Measurements from ENCODE around the gene HSBP1L1.
"Not testable (repeated sequence)": the region's sequence is repeated elsewhere in the genome, so short reads cannot be mapped to it uniquely, and the experiment has no call there.

HSBP1L1 gene

DNA sequence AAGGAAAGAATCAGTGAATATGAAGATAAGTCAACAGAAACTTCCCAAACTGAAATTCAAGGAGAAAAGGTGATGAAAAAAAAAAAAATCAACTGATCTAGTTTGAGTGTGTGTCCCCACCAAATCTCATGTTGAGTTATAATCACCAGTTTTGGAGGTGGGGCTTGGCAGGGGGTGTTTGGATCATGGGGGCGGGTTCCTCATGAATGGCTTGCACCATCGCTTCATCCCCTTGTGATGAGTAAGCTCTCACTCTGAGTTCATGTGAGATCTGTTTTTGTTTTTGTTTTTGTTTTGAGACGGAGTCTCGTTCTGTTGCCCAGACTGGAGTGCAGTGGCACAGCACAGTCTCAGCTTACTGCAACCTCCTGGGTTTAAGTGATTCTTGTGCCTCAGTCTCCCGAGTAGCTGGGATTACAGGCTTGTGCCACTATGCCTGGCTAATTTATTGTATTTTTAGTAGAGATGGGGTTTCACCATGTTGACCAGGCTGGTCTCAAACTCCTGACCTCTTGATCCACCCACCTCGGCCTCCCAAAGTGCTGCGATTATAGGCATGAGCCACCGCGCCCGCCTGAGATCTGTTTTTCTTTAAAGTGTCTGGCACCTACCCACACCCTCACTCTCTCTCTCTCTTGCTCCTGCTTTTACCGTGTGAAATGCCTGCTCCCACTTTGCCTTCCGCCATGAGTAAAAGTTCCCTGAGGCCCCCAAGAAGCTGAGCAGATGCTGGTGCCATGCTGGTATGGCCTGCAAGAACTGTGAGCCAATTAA, 9.0 kb upstream of the HSBP1L1 start:
- peaks cover 10 to 14% of the 10 kb centered on the region in 2 donors for H3K4me1 Mint-ChIP-seq
- peaks cover 0 to 1% of the 10 kb centered on the region in 2 donors for H3K36me3 Mint-ChIP-seq
- H3K27me3 Mint-ChIP-seq: no peaks in the 10 kb centered on the region
- no peaks in the 10 kb centered on the region for H3K9me3 Mint-ChIP-seq
- no peak for DNase-seq
- H3K4me3 Mint-ChIP-seq: no peak overlapping the region
- no peak for ATAC-seq (replicated peaks)
- no peak overlapping the region for H3K27ac Mint-ChIP-seq

- no peaks in the 10 kb centered on the region for H3K36me3 Mint-ChIP-seq
- DNase-seq (no peak), ATAC-seq (replicated peaks) (no peak)
- H3K4me1 Mint-ChIP-seq: peaks cover 12 to 20% of the 10 kb centered on the region in 2 donors
- H3K4me3 Mint-ChIP-seq: no peak overlapping the region
- no peak overlapping the region for H3K27ac Mint-ChIP-seq
- H3K9me3 Mint-ChIP-seq: no peaks in the 10 kb centered on the region
- no peaks in the 10 kb centered on the region for H3K27me3 Mint-ChIP-seq
These were observed 8.2 kb upstream of the HSBP1L1 start for GRCh38 chr18:79956276-79956675.

DNA sequence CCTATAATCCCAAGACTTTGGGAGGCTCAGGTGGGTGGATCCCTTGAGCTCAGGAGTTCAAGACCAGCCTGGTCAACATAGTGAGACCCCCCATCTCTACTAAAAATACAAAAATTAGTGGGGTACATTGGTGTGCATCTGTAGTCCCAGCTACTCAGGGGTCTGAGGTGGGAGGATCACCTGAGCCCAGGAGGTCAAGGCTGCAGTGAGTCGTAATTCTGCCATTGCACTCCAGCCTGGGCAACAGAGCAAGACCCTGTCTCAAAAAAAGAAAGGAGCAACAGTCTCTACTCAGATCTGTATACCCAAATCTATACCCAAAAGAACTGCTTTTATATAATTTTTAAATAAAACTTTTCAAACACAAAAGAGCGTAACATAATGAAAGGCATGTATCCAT, 5.5 kb upstream of the HSBP1L1 start:
- H3K4me3 Mint-ChIP-seq: no peak overlapping the region
- no peak overlapping the region for H3K27ac Mint-ChIP-seq
- H3K27me3 Mint-ChIP-seq: peaks cover 4 to 7% of the 10 kb centered on the region in 2 donors
- DNase-seq (no peak), ATAC-seq (replicated peaks) (no peak)
- H3K9me3 Mint-ChIP-seq: no peaks in the 10 kb centered on the region
- H3K36me3 Mint-ChIP-seq: peaks cover 0 to 6% of the 10 kb centered on the region in 2 donors
- peaks cover 25 to 32% of the 10 kb centered on the region in 2 donors for H3K4me1 Mint-ChIP-seq

GRCh38 chr18:79960161-79960801, 4.2 kb upstream of the HSBP1L1 start:
- not testable (repeated sequence) for DNase-seq; H3K36me3 Mint-ChIP-seq; ATAC-seq (replicated peaks); H3K4me3 Mint-ChIP-seq; H3K27me3 Mint-ChIP-seq; H3K9me3 Mint-ChIP-seq
- Mint-ChIP-seq H3K27ac (peak overlapping the region; percentile 77), H3K4me1 (peaks cover 23 to 32% of the 10 kb centered on the region in 2 donors)

DNA sequence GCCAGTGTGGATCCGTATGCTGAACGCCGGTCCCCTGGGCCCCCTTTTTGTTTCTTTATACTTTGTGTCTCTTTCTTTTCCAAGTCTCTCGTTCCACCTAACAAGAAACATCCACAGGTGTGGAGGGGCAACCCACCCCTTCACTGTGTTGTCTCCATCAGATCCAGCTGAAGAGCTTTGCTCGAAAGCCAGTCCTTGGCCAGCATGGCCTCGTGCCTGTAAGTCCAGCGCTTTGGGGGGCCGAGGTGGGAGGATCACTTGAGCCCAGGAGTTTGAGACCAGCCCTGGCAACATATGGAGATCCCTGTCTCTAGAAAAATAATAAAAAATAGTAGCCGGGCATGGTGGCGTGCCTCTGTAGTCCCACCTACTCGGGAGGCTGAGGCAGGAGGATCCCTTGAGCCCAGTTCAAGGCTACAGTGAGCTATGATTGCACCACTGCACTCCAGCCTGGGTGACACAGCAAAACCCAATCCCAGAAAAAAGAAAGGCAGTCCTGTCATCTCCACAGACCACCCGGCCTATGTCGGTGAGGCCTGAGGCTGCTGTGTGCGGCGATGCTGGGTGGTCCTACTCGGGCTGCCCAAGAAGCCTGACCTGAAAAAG, 3.4 kb upstream of the HSBP1L1 start:
- no peak overlapping the region for H3K27ac Mint-ChIP-seq
- no peak overlapping the region for H3K4me3 Mint-ChIP-seq
- no peak for ATAC-seq (replicated peaks)
- H3K36me3 Mint-ChIP-seq: peaks cover 0 to 12% of the 10 kb centered on the region in 2 donors
- H3K27me3 Mint-ChIP-seq: peaks cover 4 to 7% of the 10 kb centered on the region in 2 donors
- peaks cover 27 to 38% of the 10 kb centered on the region in 2 donors for H3K4me1 Mint-ChIP-seq
- DNase-seq: no peak
- H3K9me3 Mint-ChIP-seq: no peaks in the 10 kb centered on the region

DNA sequence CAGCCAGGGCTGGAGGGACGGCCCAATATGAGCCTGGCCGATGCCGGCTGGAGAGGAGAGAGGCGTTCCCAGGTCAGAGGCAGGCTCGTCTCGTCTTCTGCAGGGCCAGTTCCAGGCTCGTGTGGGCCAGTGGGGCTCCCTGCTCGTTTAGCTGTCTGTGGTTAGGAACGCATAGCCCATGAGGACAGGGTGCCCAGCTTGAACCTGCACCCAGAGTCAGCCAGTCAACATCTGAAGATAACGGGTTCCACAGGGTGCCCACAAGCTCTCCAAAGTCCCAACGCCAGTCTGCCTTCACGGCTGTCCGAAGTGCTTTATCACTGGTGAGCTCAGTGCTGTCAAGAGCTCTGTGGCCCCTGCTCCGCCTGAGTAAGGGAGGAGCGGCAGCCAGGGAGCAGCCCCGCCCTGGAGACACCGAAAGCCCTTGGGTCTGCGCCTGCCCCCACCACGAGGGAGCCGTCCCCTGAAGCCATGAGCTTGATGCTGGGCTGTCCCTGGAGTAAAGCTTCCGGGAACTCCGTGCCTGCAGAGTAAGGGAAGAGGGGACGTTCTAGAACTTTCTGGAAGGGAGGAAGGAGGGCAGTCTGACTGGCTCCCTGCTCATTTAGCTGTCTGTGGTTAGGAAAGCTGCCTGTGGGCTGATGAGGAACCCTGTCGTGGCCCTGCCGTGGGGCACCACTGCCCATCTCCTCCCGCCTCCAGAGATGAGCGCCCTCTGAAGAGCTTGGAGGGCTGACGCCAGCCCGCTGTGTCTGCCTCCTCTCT, 2.7 kb upstream of the HSBP1L1 start:
- H3K9me3 Mint-ChIP-seq: no peaks in the 10 kb centered on the region
- H3K36me3 Mint-ChIP-seq: peaks cover 0 to 12% of the 10 kb centered on the region in 2 donors
- H3K4me3 Mint-ChIP-seq: no peak overlapping the region
- peaks cover 27 to 38% of the 10 kb centered on the region in 2 donors for H3K4me1 Mint-ChIP-seq
- DNase-seq: no peak
- no peak for ATAC-seq (replicated peaks)
- H3K27ac Mint-ChIP-seq: no peak overlapping the region
- peaks cover 4 to 7% of the 10 kb centered on the region in 2 donors for H3K27me3 Mint-ChIP-seq

GRCh38 chr18:79962311-79962710, 2.1 kb upstream of the HSBP1L1 start:
- DNase-seq (no peak), ATAC-seq (replicated peaks) (no peak)
- no peak overlapping the region for H3K27ac Mint-ChIP-seq
- H3K4me1 Mint-ChIP-seq: peaks cover 27 to 38% of the 10 kb centered on the region in 2 donors
- peaks cover 4 to 7% of the 10 kb centered on the region in 2 donors for H3K27me3 Mint-ChIP-seq
- no peaks in the 10 kb centered on the region for H3K9me3 Mint-ChIP-seq
- no peak overlapping the region for H3K4me3 Mint-ChIP-seq
- peaks cover 0 to 15% of the 10 kb centered on the region in 2 donors for H3K36me3 Mint-ChIP-seq

DNA sequence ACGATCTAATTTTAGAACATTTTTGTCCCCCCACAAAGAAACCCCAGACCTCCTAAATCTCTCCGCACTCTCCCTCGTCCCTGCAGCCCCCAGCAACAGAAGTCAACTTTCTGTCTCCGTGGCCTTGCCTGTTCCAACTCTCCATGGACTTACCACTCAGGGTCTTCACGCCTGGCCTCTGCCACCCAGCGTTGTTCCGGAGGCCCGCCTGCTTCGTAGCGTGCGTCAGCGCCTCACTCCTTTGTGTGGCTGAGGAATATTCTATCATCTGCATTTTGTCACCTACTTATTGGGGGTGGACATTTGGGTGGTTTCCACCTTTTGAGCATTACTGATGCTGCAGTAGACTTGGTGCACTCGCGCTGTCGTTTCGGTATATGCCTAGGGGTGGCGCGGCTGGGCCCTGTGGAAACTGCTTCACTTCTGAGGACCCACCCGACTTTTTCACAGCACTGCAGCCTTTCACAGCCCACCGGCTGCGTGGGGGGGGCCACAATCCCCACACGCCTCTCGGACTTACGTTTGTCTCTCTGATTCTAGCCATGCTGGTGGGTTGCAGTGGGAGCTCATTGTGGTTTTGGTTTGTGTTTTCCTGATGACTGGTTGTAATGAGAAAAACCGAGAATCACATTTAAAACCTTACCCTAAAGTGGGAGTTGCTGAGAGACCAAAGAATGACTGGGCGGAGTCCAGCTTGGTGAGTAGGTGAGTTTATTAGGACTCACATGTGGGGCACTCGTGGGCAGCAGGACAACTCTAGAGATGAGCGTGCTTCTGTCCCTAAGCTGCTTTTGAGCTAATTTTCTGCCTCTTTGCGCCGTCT, 1.4 kb upstream of the HSBP1L1 start:
- peaks cover 27 to 38% of the 10 kb centered on the region in 2 donors for H3K4me1 Mint-ChIP-seq
- H3K27ac Mint-ChIP-seq: peak overlapping the region; percentile 84
- ATAC-seq (replicated peaks) (peak; percentile 61 to 79), DNase-seq (peak; percentile 47)
- peaks cover 4 to 7% of the 10 kb centered on the region in 2 donors for H3K27me3 Mint-ChIP-seq
- no peaks in the 10 kb centered on the region for H3K9me3 Mint-ChIP-seq
- peaks cover 0 to 15% of the 10 kb centered on the region in 2 donors for H3K36me3 Mint-ChIP-seq
- H3K4me3 Mint-ChIP-seq: peak overlapping the region; percentile 51 to 52

- peaks cover 4 to 7% of the 10 kb centered on the region in 2 donors for H3K27me3 Mint-ChIP-seq
- peak overlapping the region; percentile 59 for H3K27ac Mint-ChIP-seq
- ATAC-seq (replicated peaks) (peak in 1 of 2 donors; percentile 4), DNase-seq (no peak)
- H3K9me3 Mint-ChIP-seq: no peaks in the 10 kb centered on the region
- H3K36me3 Mint-ChIP-seq: peaks cover 0 to 16% of the 10 kb centered on the region in 2 donors
- peak overlapping the region; percentile 46 to 84 for H3K4me3 Mint-ChIP-seq
- H3K4me1 Mint-ChIP-seq: peaks cover 27 to 38% of the 10 kb centered on the region in 2 donors
These were observed 649 bp upstream of the HSBP1L1 start for GRCh38 chr18:79963658-79964329.

DNA sequence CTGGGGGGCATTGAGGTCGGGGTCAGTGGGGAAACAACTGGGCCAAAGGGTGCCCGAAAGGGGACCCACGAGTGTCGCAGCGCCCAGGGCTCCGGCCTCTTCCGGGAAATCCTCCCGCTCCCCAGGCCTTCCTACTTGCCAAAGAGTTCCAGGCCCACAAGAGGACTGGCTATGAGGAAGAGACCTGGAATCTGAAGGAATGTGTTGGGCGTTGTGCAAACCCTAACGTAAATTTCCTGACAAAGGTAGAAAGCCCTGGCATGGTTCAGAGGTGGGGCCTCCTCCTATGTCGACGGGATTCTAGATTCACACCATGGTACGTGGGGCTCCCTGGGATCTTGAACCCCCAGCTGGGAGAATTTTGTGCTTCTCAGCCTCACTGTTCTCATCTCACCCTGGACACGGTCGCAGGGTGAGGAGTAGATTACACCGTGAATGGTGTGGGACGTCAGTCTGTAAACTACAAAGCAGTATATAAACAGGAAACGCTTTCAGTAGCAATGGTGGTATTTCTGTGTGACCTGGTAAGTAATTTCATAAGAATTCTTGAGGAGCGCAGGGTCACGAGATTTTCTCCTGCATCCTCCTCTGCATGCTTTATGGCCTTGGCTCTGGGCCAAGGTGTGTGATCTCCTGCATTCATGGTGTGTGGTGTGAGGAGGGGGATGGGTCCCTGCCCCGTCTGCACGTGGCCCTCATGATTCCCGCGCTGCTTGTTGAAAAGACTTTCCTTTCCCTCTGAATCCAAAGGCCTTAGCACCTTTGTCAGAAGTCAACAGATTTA, 868 bp downstream of the HSBP1L1 start:
- peaks cover 25 to 35% of the 10 kb centered on the region in 2 donors for H3K4me1 Mint-ChIP-seq
- H3K27me3 Mint-ChIP-seq: peaks cover 4 to 7% of the 10 kb centered on the region in 2 donors
- DNase-seq: no peak
- peak overlapping the region; percentile 62 to 84 for H3K4me3 Mint-ChIP-seq
- peak overlapping the region; percentile 84 for H3K27ac Mint-ChIP-seq
- peaks cover 6 to 24% of the 10 kb centered on the region in 2 donors for H3K36me3 Mint-ChIP-seq
- H3K9me3 Mint-ChIP-seq: no peaks in the 10 kb centered on the region
- ATAC-seq (replicated peaks): peak; percentile 26 to 46

- peaks cover 41 to 58% of the 10 kb centered on the region in 2 donors for H3K36me3 Mint-ChIP-seq
- DNase-seq: no peak
These were observed 6.1 kb downstream of the HSBP1L1 start for GRCh38 chr18:79970419-79971133.

More at GRCh38 chr18:79970419-79971133, 6.1 kb downstream of the HSBP1L1 start:
- Mint-ChIP-seq H3K4me1 (peaks cover 5 to 17% of the 10 kb centered on the region in 2 donors), H3K9me3 (no peaks in the 10 kb centered on the region), H3K27me3 (no peaks in the 10 kb centered on the region), H3K4me3 (no peak overlapping the region), H3K27ac (no peak overlapping the region)
- ATAC-seq (replicated peaks): no peak
